Mucosa of stomach (tissue), 1 donor: ENCODE measurements around the gene CLASP2.
"Not testable (repeated sequence)": the region's sequence is repeated elsewhere in the genome, so short reads cannot be mapped to it uniquely, and the experiment has no call there.

Source experiments
- H3K27me3 ChIP-seq: one replicate; pipeline ENCODE4 v1.7.0; 2013; ENCODE audit warnings: mild to moderate bottlenecking, low read length; ENCODE audit not compliant: control insufficient read depth, insufficient read depth
- H3K36me3 ChIP-seq: one replicate; pipeline ENCODE4 v1.7.0; 2013; ENCODE audit warnings: low read length; ENCODE audit not compliant: control insufficient read depth, insufficient read depth
- H3K4me1 ChIP-seq: one replicate; pipeline ENCODE4 v1.7.0; 2013; ENCODE audit warnings: mild to moderate bottlenecking, low read length; ENCODE audit not compliant: control insufficient read depth, insufficient read depth
- H3K4me3 ChIP-seq: one replicate; pipeline ENCODE4 v1.7.0; 2013; ENCODE audit warnings: low read length
- H3K9ac ChIP-seq: one replicate; pipeline ENCODE4 v1.7.0; 2013; ENCODE audit warnings: mild to moderate bottlenecking, low read length, moderate library complexity
- H3K9me3 ChIP-seq: one replicate; pipeline ENCODE4 v1.7.0; 2013; ENCODE audit warnings: mild to moderate bottlenecking, low read length, moderate library complexity; ENCODE audit not compliant: control insufficient read depth
- donor health status: Pancreatic carcinoma.

The CLASP2 gene

DNA sequence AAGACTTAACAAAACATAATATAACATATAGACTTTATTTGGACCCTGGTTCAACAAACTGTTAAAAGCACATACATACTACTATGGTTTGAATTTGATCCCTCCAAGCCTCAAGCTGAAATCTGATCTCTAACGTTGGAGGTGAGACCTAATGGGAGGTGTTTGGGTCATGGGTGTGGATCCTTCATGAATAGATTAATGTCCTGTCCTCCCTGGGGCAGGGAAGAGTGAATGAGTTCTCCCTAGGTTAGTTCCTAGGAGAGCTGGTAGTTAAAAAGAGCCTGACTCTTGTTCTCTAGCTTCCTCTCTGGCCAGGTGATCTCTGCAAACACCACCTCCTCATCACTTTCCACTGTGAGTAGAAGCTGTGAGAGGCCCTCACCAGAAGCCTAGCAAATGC lies 36.4 kb downstream of the CLASP2 start:
- Histone ChIP-seq H3K9me3 (no peaks in the 10 kb centered on the region), H3K36me3 (no peaks in the 10 kb centered on the region), H3K9ac (no peak overlapping the region), H3K4me1 (no peaks in the 10 kb centered on the region), H3K27me3 (no peaks in the 10 kb centered on the region), H3K4me3 (no peak overlapping the region)

DNA sequence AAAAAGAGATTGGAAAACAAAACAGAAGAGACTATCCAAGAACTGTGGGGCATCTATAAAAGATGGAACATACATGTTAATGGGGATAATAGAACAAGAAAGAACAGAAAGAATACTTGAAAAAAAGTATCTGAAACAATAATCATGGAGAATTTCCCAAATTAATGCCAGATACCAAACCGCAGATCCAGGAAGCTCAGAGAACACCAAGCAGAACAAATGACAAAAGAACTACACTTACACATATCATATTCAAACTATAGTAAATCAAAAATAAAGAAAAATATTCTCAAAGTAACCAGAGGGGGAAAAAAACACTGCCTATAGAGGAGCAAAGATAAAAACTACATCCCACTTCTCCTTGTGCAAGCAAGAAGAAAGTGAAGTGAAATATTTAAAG lies 40.0 kb downstream of the CLASP2 start:
- no peaks in the 10 kb centered on the region for H3K4me1 ChIP-seq
- H3K36me3 ChIP-seq = no peaks in the 10 kb centered on the region
- no peak overlapping the region for H3K9ac ChIP-seq
- no peaks in the 10 kb centered on the region for H3K9me3 ChIP-seq
- H3K4me3 ChIP-seq = no peak overlapping the region
- no peaks in the 10 kb centered on the region for H3K27me3 ChIP-seq

DNA sequence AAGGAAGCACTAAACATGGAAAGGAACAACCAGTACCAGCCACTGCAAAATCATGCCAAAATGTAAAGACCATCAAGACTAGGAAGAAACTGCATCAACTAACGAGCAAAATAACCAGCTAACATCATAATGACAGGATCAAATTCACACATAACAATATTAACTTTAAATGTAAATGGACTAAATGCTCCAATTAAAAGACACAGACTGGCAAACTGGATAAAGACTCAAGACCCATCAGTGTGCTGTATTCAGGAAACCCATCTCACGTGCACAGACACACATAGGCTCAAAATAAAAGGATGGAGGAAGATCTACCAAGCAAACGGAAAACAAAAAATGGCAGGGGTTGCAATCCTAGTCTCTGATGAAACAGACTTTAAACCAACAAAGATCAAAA lies 44.6 kb downstream of the CLASP2 start:
- not testable (repeated sequence) for H3K27me3 ChIP-seq, H3K4me3 ChIP-seq, H3K4me1 ChIP-seq, H3K9ac ChIP-seq, H3K36me3 ChIP-seq, H3K9me3 ChIP-seq

DNA sequence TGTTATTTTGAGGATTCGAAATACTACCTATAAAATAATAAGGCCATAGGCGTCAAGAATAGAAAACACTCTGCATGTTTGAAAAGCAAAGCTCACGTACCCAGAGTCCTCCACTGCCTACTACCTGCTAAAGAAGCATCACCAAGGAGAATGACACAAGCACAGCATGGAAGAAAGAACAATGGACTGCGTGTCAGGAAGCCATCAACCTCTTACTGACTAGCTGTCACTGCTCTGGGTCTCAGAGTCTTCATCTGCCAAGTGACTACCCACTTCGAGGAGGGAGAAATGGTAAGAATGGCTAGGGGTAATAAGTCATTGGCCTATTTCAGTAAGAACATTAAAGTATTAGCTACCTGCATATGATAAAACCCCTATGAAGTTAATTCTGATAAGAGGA lies 49.4 kb downstream of the CLASP2 start:
- Histone ChIP-seq H3K9me3 (no peaks in the 10 kb centered on the region), H3K4me3 (no peak overlapping the region), H3K27me3 (no peaks in the 10 kb centered on the region), H3K9ac (no peak overlapping the region), H3K36me3 (no peaks in the 10 kb centered on the region), H3K4me1 (no peaks in the 10 kb centered on the region)

DNA sequence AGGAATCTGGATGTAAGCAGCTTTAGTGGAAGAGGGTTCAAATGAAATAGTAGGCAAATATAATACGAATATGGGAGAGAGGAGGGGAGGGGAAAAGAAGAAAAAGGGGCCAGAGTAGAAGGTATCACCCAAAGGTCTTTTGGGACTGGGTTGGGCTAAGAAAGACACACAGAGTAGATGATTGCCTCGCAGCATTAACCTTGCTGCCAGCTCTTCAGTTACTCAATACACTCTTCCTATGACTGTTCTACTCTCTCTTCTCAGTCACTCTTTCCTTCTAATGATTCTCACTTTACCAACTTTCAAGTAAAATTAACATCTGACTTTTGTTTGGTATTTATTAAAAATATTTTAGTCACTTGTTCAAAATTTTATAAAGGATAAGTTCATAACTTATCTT lies 52.8 kb downstream of the CLASP2 start:
- Histone ChIP-seq H3K9ac (no peak overlapping the region), H3K9me3 (no peaks in the 10 kb centered on the region), H3K4me1 (no peaks in the 10 kb centered on the region), H3K4me3 (no peak overlapping the region), H3K36me3 (no peaks in the 10 kb centered on the region), H3K27me3 (no peaks in the 10 kb centered on the region)

DNA sequence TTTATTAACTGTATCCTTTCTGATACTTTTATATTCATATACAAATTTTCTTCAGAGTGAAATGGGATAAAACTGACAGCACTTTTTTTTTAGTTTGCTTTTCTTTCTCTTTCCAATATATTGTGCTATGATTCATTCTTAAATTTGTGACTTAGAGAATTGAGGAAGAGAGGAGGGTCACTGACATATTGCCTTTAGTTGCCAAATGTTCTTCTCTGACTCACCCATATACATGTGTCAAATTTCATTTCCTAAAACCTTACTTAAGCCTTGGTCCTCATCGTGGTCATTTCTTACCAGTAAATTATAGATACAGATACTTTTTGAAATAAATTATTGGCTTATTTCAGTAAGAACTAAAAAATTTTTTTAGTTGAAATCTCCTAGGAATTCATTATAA lies 53.9 kb downstream of the CLASP2 start:
- Histone ChIP-seq H3K4me1 (no peaks in the 10 kb centered on the region), H3K27me3 (no peaks in the 10 kb centered on the region), H3K9me3 (no peaks in the 10 kb centered on the region), H3K36me3 (no peaks in the 10 kb centered on the region), H3K4me3 (no peak overlapping the region), H3K9ac (no peak overlapping the region)

DNA sequence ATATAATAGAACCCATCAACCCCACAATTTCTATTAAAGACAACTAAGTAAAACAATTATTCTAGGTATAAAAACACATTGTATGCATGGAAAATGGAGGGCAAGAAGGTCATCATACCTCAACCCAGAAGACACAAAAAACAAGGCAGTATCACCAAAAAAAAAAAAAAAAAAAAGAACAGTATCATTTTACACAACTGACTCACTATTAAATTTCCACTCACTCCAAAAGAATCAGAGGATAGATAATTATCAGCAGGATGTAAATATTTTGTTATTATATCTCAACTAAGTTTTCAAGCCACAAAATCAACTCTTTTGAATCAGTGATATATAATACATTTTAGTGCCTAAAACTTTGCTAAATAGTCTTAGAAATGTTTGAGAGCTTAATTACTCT lies 55.0 kb downstream of the CLASP2 start:
- no peak overlapping the region for H3K4me3 ChIP-seq
- H3K36me3 ChIP-seq = no peaks in the 10 kb centered on the region
- H3K4me1 ChIP-seq = no peaks in the 10 kb centered on the region
- no peaks in the 10 kb centered on the region for H3K27me3 ChIP-seq
- no peaks in the 10 kb centered on the region for H3K9me3 ChIP-seq
- no peak overlapping the region for H3K9ac ChIP-seq

DNA sequence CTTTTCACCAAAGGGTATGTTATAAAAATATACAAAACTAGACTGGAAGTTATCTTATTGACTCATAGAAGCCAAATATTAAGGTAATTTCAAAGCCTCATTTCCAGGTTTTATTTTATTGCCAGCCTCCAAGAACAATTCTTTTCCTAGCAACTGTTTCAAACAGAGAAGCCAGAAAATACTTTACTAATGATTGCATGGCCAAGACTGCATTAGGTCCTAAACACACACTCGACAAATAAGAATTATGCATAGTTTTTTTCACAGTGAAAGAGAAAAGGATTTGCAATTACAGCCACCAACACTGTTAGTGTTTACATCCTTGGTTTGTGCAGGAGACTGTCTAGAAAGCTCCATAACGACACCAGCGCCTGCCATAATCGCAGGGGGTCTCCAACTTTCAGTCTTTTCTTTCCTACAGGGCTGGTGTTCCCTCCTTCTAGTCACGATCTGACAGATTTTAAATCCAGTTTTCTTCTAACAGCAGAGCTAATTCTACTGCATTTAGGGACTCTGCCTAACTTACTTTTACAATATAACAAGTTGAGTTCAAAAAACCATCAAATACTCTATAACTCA lies 58.1 kb downstream of the CLASP2 start:
- Histone ChIP-seq H3K9ac (peak overlapping the region; percentile 31), H3K4me1 (no peaks in the 10 kb centered on the region), H3K36me3 (no peaks in the 10 kb centered on the region), H3K27me3 (no peaks in the 10 kb centered on the region), H3K9me3 (no peaks in the 10 kb centered on the region), H3K4me3 (peak overlapping the region; percentile 27)

DNA sequence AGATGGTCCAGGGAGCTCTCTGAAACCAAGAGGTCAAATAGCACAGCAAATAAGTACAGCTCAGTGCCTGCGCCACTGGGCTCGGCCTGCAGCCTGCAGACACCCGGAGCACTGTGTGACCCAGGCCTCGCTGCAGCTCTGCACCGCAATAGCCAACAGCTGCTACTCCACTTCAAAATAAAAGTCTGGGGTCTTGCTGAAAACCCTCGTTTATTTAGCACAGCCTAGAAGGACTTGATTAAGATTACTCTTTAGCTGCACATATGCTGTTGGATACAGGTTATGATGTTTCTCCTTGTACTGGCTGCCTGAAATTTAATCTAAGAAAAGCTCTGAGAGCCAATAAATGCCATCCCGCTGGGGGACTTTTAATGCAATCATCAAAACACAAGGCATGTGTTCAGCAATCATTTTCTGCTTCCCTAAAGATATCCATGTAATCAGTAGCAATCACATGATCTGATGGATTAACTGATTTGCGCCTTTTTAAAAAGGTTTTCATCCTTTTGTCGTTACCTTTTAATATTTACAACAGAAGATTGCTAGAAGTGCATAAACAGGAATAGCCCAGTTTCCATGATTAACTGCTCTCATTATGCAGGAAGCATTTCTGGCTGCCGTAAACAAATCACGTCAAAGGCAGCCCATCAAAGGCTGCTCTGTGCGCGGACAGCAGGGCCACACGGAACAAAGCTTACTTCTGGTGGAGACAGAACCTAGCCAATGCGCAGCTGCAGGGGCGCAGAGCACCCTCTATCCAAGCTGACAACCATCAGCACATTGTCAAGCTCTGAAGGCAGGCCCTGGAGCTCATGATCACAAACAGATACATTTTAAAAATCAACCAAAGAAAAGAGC lies 58.8 kb downstream of the CLASP2 start:
- H3K4me1 ChIP-seq = no peaks in the 10 kb centered on the region
- H3K9ac ChIP-seq = peak overlapping the region; percentile 31
- no peaks in the 10 kb centered on the region for H3K9me3 ChIP-seq
- H3K36me3 ChIP-seq = no peaks in the 10 kb centered on the region
- H3K27me3 ChIP-seq = no peaks in the 10 kb centered on the region
- peak overlapping the region; percentile 27 for H3K4me3 ChIP-seq

DNA sequence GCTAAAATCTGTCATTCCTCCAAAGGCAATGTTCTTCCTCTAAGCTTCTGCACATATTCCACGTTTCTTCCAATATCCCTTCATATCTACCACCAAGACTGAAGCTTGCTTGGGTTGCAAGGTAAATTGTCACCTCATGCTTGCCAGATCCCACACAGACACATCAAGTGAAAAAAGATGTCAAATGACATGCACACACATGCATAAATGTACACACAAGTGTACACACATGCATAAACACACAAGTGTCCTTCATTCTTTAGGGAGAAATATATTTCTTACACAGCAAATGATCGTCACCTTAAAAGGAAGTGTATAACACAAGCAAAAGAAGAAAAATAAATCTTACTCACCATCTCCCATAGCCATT lies 59.4 kb downstream of the CLASP2 start:
- no peaks in the 10 kb centered on the region for H3K9me3 ChIP-seq
- H3K9ac ChIP-seq = peak overlapping the region; percentile 31
- no peaks in the 10 kb centered on the region for H3K36me3 ChIP-seq
- H3K4me3 ChIP-seq = no peak overlapping the region
- H3K27me3 ChIP-seq = no peaks in the 10 kb centered on the region
- no peaks in the 10 kb centered on the region for H3K4me1 ChIP-seq

DNA sequence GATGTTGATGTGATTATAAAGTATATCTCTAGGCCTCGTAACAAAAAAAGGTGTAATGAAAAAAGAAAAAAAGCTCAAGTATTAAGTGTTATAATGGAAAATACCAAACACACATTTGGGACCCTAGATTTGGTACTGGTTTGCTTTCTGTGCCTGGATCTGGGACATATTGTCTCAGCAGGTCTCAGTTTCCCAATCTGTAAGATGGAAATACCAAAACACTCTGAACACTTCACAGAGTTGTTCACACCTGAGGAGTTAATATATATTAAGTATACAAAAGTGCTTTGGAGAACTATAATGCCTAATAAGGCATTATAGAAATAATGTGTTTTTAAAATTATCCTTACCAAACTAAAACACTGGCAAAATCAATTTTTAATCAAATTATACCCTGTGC lies 60.0 kb downstream of the CLASP2 start:
- Histone ChIP-seq H3K4me3 (no peak overlapping the region), H3K9me3 (no peaks in the 10 kb centered on the region), H3K9ac (peak overlapping the region; percentile 5), H3K36me3 (no peaks in the 10 kb centered on the region), H3K4me1 (no peaks in the 10 kb centered on the region), H3K27me3 (no peaks in the 10 kb centered on the region)

DNA sequence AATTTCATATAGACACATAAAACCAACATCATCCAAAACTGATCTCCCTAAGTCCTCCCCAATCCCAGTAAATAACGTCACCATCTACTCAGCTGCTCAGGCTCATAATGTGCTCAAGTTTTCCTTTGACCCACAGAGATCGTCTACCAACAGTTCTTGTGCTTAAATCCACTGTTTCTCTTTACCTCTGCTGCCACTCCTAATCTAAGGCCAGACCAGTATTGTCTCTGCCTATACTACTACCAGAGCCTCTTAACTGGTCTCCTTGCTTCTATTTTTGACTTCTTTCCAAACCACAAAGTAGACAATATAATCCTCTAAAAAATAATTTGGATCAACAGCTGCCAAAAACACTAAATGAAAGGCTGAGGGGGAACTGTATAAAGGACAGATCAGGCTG lies 65.3 kb downstream of the CLASP2 start:
- no peak overlapping the region for H3K4me3 ChIP-seq
- no peaks in the 10 kb centered on the region for H3K4me1 ChIP-seq
- no peaks in the 10 kb centered on the region for H3K36me3 ChIP-seq

More for the DNA sequence above, 65.3 kb downstream of the CLASP2 start:
- H3K27me3 ChIP-seq = no peaks in the 10 kb centered on the region
- no peak overlapping the region for H3K9ac ChIP-seq
- H3K9me3 ChIP-seq = no peaks in the 10 kb centered on the region
